ENCODE measurements around the gene PITPNC1. TPM values are rescaled to one million over a fixed set of nuclear protein-coding genes. Genes with fewer than 3 reads are reported as not detected.
A peak's percentile ranks its signal among the peaks of the same experiment; 100 is the strongest.

PITPNC1 gene
- polyA plus RNA-seq, 4 donors, result 20.0 to 23.7 (median 20.5) TPM

DNA sequence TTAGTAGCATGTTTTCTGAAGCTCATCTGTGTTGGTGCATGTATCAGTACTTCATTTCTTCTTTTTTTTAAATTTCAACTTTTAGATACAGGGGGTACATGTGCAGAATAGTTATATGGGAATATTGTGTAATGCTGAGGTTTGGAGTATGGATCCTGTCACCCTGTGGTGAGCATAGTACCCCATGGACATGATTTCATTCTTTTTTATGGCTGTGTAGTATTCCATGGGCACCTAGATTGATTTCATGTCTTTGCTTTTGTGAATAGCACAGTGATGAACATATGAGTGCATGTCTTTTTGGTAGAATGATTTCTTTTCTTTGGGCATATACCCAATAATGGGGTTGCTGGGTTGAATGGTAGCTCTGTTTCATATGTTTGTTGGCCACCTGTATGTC lies 285.6 kb downstream of the PITPNC1 start:
- no peak for DNase-seq (ENCODE audit: low read depth in 4 of 4, low spot score in 2 of 4)

DNA sequence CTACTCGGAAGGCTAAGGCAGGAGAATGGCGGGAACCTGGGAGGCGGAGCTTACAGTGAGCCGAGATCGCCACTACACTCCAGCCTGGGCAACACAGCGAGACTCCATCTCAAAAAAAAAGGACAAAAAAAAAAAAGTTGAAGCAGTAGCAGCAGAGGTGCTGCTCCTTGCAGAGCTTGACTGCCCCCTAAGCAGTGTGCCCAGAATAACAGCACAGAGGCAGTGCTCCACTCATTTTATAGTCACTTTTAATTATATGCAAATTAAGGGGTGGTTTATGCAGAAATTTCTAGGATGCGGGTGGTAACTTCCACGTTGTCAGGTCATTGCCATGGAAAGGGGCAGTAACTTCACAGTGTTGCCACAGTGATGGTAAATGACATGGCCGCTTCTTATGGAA lies 286.4 kb downstream of the PITPNC1 start:
- DNase-seq (ENCODE audit: low read depth in 4 of 4, low spot score in 2 of 4), result no peak

DNA sequence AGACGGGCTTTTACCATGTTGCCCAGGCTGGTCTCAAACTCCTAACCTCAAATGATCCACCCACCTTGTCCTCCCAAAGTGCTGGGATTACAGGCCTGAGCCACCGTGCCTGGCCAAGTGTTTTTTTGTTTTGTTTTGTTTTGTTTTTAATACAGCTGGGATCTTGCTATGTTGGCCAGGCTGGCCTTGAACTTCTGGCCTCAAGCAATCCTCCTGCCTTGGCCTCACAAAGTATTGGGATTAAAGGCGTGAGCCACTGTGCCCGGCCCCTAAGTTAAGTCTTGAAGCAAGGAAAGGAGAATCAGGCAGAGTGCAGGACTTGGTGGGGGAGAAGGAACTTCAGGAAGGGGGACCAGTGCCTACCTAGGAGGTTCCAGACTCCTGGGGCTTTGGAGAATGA lies 288.9 kb downstream of the PITPNC1 start:
- DNase-seq (ENCODE audit: low read depth in 4 of 4, low spot score in 2 of 4), result no peak

DNA sequence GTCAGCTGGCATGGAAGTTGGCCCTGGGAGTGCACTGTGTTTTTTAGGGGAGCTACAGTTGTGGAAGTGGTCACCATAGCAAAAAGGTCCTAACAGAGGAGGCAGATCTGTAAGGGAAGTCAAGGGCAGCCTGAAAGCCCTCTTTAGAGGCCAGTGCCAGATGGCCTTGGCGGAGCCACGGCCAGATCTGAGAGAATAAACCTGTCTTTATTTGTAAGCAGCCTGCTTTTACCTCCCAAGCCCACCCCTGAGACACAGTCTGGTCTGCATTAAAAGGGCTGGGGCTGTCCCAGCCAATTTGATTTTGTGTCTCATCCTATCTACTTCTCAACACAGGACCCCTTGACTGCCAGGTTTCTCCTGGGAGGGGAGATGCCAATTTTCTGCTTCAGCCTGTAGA lies 289.6 kb downstream of the PITPNC1 start:
- no peak for DNase-seq (ENCODE audit: low read depth in 4 of 4, low spot score in 2 of 4)

DNA sequence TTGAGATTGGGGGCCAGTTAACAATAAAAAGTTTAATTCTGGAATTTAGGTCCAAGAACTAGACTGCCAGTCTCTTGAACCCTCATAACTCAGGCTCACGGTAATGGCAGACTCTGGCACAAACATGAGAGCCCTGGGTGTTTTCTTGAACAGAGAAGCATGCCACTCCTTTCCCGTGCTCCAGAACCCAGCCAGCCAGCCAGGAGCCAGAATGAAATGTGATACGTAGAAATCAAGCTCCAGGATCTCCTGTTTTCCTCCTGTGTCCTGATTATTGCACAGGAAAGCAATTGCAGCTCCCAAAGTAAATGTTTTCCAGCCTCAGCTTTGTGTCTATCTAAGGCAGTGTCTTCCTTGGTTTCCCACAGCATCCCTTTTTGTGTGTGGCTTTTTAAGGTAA lies 294.4 kb downstream of the PITPNC1 start:
- DNase-seq (ENCODE audit: low read depth in 4 of 4, low spot score in 2 of 4), result no peak

DNA sequence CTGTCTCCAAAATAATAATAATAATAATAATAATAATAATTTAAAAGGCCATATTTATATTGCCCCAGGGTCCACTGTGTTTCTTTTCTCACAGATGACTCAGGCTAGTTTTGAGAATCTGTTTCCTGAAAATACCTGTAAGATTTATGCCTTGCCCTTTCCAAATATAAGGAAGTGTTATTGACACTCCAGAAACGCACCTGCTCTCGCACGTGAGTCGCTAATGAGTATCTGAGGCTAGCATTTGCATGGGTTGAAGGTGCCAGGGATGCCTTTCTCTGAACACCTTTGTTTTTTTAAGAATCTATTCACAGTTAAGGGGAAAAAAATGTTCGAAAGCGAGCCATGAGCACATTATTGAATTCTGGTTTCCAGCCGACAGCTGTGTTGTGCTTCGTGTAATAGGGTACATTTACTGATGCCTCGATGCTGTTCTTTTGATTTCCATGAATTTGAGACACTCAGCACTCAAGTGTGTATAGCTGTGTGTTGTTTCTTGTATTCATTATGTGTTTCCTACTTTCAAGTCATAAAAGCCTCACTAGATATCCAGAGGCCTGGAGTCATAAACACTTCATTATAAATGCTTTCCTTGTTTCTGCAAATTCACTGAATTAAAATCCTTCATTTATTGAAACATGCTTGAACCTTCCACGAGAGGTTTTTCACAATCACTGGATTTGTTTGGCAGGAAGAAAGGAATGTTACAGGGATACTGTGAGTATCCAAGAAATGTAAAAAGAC lies 295.7 kb downstream of the PITPNC1 start:
- no peak for DNase-seq (ENCODE audit: low read depth in 4 of 4, low spot score in 2 of 4)

- DNase-seq (ENCODE audit: low read depth in 4 of 4, low spot score in 2 of 4), result no peak
Observed at GRCh38 chr17:67675481-67675880, 298.4 kb downstream of the PITPNC1 start.

DNA sequence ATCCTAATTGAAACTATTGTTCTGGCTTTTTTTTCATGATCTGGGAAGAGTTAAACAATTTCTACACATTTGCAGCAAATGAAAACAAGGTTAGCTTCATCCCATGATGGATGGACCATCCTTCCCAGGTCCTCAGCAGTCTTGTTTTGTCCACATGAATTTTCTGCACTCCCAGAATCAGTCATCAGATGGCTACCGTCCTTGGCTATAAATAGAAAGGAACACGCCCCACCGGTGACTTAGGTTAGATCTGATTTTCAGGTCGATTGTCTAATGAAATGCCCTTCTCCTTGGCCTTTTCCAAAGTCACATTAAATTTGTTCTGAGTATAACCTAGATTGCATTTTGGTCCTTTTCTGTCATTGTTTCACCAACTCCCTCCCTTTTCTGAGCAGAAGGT lies 299.2 kb downstream of the PITPNC1 start:
- DNase-seq (ENCODE audit: low read depth in 4 of 4, low spot score in 2 of 4), result no peak

GRCh38 chr17:67678414-67678813 lies 301.3 kb downstream of the PITPNC1 start:
- no peak for DNase-seq (ENCODE audit: low read depth in 4 of 4, low spot score in 2 of 4)

GRCh38 chr17:67679225-67679624 lies 302.1 kb downstream of the PITPNC1 start:
- DNase-seq (ENCODE audit: low read depth in 4 of 4, low spot score in 2 of 4), result no peak

GRCh38 chr17:67679721-67680120 lies 302.6 kb downstream of the PITPNC1 start:
- no peak for DNase-seq (ENCODE audit: low read depth in 4 of 4, low spot score in 2 of 4)

DNA sequence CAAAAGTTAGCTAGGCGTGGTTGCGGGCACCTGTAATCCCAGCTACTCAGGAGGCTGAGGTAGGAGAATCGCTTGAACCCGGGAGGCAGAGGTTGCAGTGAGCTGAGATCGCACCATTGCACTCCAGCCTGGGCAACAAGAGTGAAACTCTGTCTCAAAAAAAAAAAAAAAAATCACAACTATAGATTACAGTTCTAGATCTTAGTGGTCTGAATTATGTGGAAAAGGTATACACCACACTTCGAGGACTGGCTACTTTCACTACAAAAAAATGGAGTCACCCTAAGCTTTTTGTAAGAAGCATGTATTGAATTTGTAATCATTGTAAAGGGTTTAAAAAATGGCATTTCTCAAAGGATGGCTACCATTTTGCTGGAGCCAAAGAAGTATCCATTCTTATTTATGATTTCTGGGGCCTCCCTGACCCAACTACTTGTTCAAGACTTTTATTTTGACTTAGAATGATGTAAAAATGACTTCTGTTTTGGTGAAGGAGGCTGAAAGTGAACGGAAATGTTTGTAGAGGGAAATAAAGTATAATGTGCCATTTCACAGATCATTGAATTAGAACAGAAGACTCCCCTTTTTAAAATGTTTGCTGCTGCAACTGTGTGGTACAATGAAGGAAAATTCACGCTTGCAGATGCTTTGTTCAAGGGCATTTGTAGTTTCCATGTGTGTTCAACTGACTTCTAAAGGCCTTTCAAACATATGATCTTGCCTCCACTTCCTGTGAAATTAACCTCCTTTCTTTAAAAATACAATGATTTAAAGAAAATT lies 303.6 kb downstream of the PITPNC1 start:
- DNase-seq (ENCODE audit: low read depth in 4 of 4, low spot score in 2 of 4), result no peak

GRCh38 chr17:67682196-67682595 lies 305.1 kb downstream of the PITPNC1 start:
- DNase-seq (ENCODE audit: low read depth in 4 of 4, low spot score in 2 of 4), result no peak

GRCh38 chr17:67685351-67685750 lies 308.3 kb downstream of the PITPNC1 start:
- no peak for DNase-seq (ENCODE audit: low read depth in 4 of 4, low spot score in 2 of 4)

DNA sequence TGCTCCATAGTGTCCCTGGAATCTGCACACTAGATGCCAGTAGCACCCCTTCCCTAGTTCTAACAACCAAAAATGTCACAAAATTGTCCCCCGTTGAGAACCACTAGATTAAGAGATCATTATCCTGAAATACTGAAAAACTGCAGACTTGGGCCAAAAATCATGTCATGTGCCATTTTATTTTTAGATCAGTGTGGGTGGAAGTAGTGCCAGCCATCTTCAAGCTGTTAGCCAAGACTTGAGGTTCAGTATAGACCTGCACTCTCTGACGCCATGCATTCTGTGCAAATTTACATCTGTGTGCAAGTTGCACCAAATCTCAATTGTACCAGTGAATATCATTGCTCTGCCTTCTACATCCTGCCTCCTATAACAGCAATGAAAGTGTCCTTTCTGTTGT lies 309.2 kb downstream of the PITPNC1 start:
- DNase-seq (ENCODE audit: low read depth in 4 of 4, low spot score in 2 of 4), result no peak

DNA sequence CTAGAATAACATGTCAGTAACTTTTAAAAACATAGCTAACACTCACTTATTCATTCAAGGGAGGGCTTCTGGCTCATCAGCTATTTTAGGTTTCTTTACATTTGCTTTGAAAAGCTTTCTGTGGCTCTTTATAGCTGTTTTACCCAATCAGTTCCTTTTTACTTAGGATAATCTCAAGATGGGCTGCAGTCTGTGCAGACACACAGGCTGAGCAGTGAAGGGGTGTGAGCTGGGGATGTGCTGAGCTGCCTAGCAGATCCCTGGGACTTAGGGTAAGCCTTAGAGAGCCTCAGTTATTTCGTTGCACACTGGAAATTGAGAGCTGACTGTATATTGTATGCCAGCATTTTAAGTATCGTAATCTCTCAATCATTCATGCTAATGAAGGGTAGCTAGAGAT lies 310.4 kb downstream of the PITPNC1 start:
- no peak for DNase-seq (ENCODE audit: low read depth in 4 of 4, low spot score in 2 of 4)

DNA sequence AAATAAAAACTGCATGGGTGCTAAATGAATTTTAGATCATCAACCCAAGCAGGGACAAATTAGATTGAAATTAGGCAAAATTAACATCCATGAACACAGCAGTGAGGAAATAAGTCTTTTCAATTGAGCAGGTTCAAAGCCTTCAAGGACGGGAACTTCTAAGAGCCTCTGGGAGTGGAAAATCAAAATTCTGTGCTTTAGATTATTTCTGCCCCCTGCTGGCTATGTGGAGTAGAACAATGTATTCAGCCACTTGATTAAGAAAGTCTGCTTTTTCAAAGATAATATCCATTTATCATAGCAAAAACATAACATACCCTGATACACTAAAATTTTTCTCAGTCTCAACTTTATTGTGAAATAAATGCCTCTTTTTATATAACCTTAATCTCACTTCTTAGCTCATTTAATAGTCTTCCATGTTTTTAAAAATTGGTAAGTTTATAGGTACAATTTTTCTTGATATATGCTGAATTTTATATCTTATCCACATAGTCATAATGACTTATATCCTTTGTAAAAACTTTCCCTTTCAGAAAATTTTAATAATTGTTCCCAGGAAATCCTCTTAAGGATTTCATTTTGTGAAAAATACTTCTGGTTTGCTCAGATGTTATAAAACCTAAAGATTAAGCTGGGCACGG lies 312.6 kb downstream of the PITPNC1 start:
- DNase-seq (ENCODE audit: low read depth in 4 of 4, low spot score in 2 of 4), result peak; percentile 30 to 66 (median 41)

GRCh38 chr17:67693811-67694210 lies 316.7 kb downstream of the PITPNC1 start:
- DNase-seq (ENCODE audit: low read depth in 4 of 4, low spot score in 2 of 4), result no peak

DNA sequence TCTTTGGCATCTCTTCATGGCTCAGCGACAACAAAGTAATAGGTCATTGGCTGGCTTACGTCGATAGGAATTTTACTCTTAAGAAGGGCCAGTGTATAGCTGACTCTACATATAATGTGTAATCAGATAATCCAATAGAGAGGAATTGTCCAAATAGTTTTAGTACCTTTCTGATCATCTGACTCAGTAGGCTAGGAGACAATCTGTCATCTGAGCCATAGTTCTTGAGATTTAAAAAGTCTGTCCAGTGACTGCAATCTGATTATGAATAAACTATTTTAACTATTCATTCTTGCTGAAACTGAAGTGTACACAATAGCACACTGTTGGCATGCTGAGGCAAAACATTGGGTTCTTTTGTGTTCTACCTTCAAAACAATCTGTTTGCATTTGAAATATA lies 319.3 kb downstream of the PITPNC1 start:
- no peak for DNase-seq (ENCODE audit: low read depth in 4 of 4, low spot score in 2 of 4)

DNA sequence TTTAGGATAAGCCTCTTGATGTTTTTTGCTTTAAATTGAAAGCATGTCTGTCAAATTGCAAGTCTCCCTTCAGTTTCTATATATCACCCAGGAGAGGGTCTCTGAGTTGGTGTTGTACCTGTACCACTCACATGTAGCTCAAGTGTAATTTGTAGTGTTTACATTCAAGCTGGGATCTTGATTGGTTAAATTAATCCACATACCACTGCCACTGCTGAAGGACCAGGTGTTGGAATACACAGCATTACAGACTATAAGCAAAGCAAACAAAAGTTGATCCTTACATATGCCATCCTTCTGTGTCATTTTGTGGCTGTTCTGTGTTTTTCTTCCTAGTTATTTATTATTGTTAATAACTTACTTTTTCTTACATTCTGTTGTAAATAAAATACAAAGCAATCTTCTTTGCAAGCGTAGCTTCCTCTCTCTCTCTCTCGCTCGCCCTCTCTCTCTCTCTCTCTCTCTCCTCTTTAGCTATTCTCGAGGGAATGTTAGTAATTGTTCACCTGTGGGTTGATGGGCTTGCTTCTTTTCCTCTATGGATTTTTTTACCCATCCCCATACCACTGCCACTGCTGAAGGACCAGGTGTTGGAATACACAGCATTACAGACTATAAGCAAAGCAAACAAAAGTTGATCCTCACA lies 319.9 kb downstream of the PITPNC1 start:
- no peak for DNase-seq (ENCODE audit: low read depth in 4 of 4, low spot score in 2 of 4)

- no peak for DNase-seq (ENCODE audit: low read depth in 4 of 4, low spot score in 2 of 4)
Observed at GRCh38 chr17:67700037-67700724, 323.1 kb downstream of the PITPNC1 start.

All from left renal cortex interstitium (tissue), 4 donors.